ENCODE data around the gene LYPD6.

DNA sequence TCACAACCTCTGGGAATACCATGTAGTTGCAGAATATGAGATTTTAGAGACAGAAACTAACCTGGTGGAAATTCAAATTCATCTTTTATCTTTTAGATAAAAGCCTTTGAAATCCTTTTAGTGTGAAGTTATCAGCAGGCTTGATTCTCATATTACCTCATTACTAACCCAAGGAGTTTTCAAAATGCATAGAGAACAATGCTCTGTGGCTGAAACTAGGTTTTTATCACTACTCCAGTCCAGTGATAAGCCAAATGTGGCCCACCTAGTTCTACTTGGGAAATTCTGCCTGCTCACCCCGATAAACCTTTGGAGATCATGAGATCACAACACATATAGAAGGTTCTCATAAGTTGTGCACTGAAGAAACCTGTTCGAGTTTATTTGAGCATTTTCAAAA lies 135.5 kb downstream of the LYPD6 start:
- TF ChIP-seq CTCF (IDR thresholded peaks at IDR 0.05; ENCODE audit: low read depth, low read length) (no peak), POLR2A (IDR thresholded peaks at IDR 0.05; ENCODE audit: extremely low read depth, insufficient read length) (no peak)
- TF ChIP-seq, protein P1, sequence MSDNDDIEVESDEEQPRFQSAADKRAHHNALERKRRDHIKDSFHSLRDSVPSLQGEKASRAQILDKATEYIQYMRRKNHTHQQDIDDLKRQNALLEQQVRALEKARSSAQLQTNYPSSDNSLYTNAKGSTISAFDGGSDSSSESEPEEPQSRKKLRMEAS (IDR thresholded peaks at IDR 0.05; ENCODE audit: low read depth, low read length) = no peak

Data from NB4 (cell line).